Osteoblast (primary cell): ENCODE data around the gene MVD. TPM values are rescaled to one million over a fixed set of nuclear protein-coding genes. Genes with fewer than 3 reads are reported as not detected.
A peak's percentile ranks its signal among the peaks of the same experiment; 100 is the strongest.

Experiments
- DNase-seq: peaks from one replicate; pipeline ENCODE4 v3.0.0; 2011; ENCODE audit warnings: low spot score, mixed read lengths; ENCODE audit not compliant: insufficient read length; ENCODE audit errors: missing footprints
- H2AFZ ChIP-seq: 2 replicates; pipeline ENCODE4 v1.6.0; 2011; ENCODE audit warnings: mild to moderate bottlenecking, low read length
- H3K27ac ChIP-seq: 2 replicates; pipeline ENCODE4 v1.5.1; 2011; ENCODE audit warnings: mild to moderate bottlenecking, low read depth, low read length, moderate library complexity
- H3K27me3 ChIP-seq: 2 replicates; pipeline ENCODE4 v1.6.0; 2012; ENCODE audit warnings: mild to moderate bottlenecking, control low read depth, inconsistent platforms, low read length, moderate library complexity; ENCODE audit not compliant: insufficient read depth
- H3K36me3 ChIP-seq: 2 replicates; pipeline ENCODE4 v1.5.1; 2011; ENCODE audit warnings: mild to moderate bottlenecking, low read length, control low read depth, moderate library complexity; ENCODE audit not compliant: insufficient read depth
- H3K4me1 ChIP-seq: 2 replicates; pipeline ENCODE4 v1.5.1; 2011; ENCODE audit warnings: mild to moderate bottlenecking, low read length, control low read depth, moderate library complexity; ENCODE audit not compliant: insufficient read depth
- H3K4me2 ChIP-seq: 2 replicates; pipeline ENCODE4 v1.6.0; 2011; ENCODE audit warnings: mild to moderate bottlenecking, low read length; ENCODE audit not compliant: insufficient read depth
- H3K4me3 ChIP-seq: fragments of 200-600 bp; sonication (generic); 3 replicates; pipeline ENCODE4 v1.5.1; 2012; ENCODE audit warnings: mild to moderate bottlenecking, low read length, inconsistent platforms; ENCODE audit not compliant: insufficient read depth
- H3K79me2 ChIP-seq: 2 replicates; pipeline ENCODE4 v1.6.0; 2012; ENCODE audit warnings: mild to moderate bottlenecking, low read length, control low read depth, inconsistent platforms; ENCODE audit not compliant: insufficient read depth
- H3K9me3 ChIP-seq: 2 replicates; pipeline ENCODE4 v1.5.1; 2011; ENCODE audit warnings: low read depth, low read length, control low read depth
- H4K20me1 ChIP-seq: 2 replicates; pipeline ENCODE4 v1.6.0; 2012; ENCODE audit warnings: mild to moderate bottlenecking, low read length, control low read depth; ENCODE audit not compliant: insufficient read depth
- CTCF ChIP-seq: IDR thresholded peaks from 2 replicates; pipeline ENCODE4 v1.5.1; 2011; ENCODE audit warnings: mild to moderate bottlenecking, low read depth, low read length, moderate library complexity; ENCODE audit errors: extremely low read depth
- total RNA-seq: library from RNA; depleted of rRNA; stranded (reverse); fragments of >200 nt; gene quantifications from 2 replicates; pipeline ENCODE4 v1.2.3, GENCODE V29; 2012

MVD gene
- total RNA-seq = 67.3 and 73.1 TPM in 2 replicates

GRCh38 chr16:88662843-88663606 is at the start of gene MVD:
TSS of gene MVD (minus strand) at chr16:88663091. CDS start at chr16:88663080, 11 bp downstream.
- Histone ChIP-seq H3K79me2 (peaks cover 43% of the 10 kb centered on the region), H3K36me3 (no peaks in the 10 kb centered on the region), H2AFZ (peak within 1 kb of the TSS; percentile 95), H4K20me1 (peaks cover 8% of the 10 kb centered on the region), H3K27me3 (no peaks in the 10 kb centered on the region), H3K4me2 (peak within 1 kb of the TSS; percentile 87), H3K4me1 (peaks cover 3% of the 10 kb centered on the region), H3K4me3 (peak within 1 kb of the TSS; percentile 91), H3K9me3 (no peaks in the 10 kb centered on the region), H3K27ac (peak within 1 kb of the TSS; percentile 83)
- TF ChIP-seq CTCF = no peak
- peak; percentile 100 for DNase-seq

- Histone ChIP-seq H3K9me3 (no peaks in the 10 kb centered on the region), H4K20me1 (peaks cover 32% of the 10 kb centered on the region), H3K79me2 (peaks cover 51% of the 10 kb centered on the region), H3K27ac (no peak overlapping the region), H3K4me3 (no peak overlapping the region), H3K4me1 (peaks cover 1% of the 10 kb centered on the region), H3K36me3 (peaks cover 47% of the 10 kb centered on the region), H3K27me3 (no peaks in the 10 kb centered on the region), H2AFZ (no peak overlapping the region), H3K4me2 (no peak overlapping the region)
- DNase-seq = no peak
- no peak for TF ChIP-seq CTCF
These were observed 49.6 kb upstream of the MVD start for GRCh38 chr16:88712362-88712979.

GRCh38 chr16:88711750-88712340 is 49.0 kb upstream of the MVD start:
- H3K9me3 ChIP-seq = no peaks in the 10 kb centered on the region
- peaks cover 40% of the 10 kb centered on the region for H3K36me3 ChIP-seq
- peaks cover 8% of the 10 kb centered on the region for H3K4me1 ChIP-seq
- H3K27ac ChIP-seq = no peak overlapping the region
- no peak overlapping the region for H3K4me3 ChIP-seq
- H3K4me2 ChIP-seq = no peak overlapping the region
- TF ChIP-seq CTCF = no peak
- H4K20me1 ChIP-seq = peaks cover 29% of the 10 kb centered on the region
- no peaks in the 10 kb centered on the region for H3K27me3 ChIP-seq
- H2AFZ ChIP-seq = no peak overlapping the region
- DNase-seq = no peak
- H3K79me2 ChIP-seq = peaks cover 57% of the 10 kb centered on the region

GRCh38 chr16:88710556-88710955 is 47.7 kb upstream of the MVD start:
- TF ChIP-seq CTCF = no peak
- H3K9me3 ChIP-seq = no peaks in the 10 kb centered on the region
- DNase-seq = no peak
- H3K36me3 ChIP-seq = peaks cover 27% of the 10 kb centered on the region
- H3K27ac ChIP-seq = no peak overlapping the region
- no peaks in the 10 kb centered on the region for H3K27me3 ChIP-seq
- H3K4me1 ChIP-seq = peaks cover 9% of the 10 kb centered on the region
- no peak overlapping the region for H2AFZ ChIP-seq
- peaks cover 29% of the 10 kb centered on the region for H4K20me1 ChIP-seq
- H3K79me2 ChIP-seq = peaks cover 64% of the 10 kb centered on the region
- H3K4me3 ChIP-seq = no peak overlapping the region
- H3K4me2 ChIP-seq = no peak overlapping the region
